A549 (cell line): Measurements from ENCODE around the gene LOXL3.

ENCODE experiments used
- CBX8 ChIP-seq: fragments of 200-600 bp; sonication (generic); IDR thresholded peaks from 2 replicates; pipeline ENCODE4 v1.6.1; 2016
- EP300 ChIP-seq, 2 experiments: fragments of >200 bp; sonication (Bioruptor Twin); formaldehyde crosslinking; IDR thresholded peaks; 2 replicates in 1 of 2; 3 replicates in 1 of 2; pipeline ENCODE4 v1.6.1; 2016 to 2017
- MAFK ChIP-seq: fragments of 450-650 bp; IDR thresholded peaks from 2 replicates; pipeline ENCODE4 v1.6.1; 2014; ENCODE audit not compliant: partially characterized antibody
- POLR2A ChIP-seq: IDR thresholded peaks from 2 replicates; pipeline ENCODE4 v1.6.1; 2012; ENCODE audit warnings: mild to moderate bottlenecking, low read length
- TF ChIP-seq, protein P1 (sequence below): fragments of >200 bp; sonication (Bioruptor Twin); formaldehyde crosslinking; IDR thresholded peaks from 3 replicates; pipeline ENCODE4 v1.5.1; 2016
- TF ChIP-seq, protein P2 (sequence below): IDR thresholded peaks from 2 replicates; pipeline ENCODE4 v1.6.1; 2012
- TF ChIP-seq, protein P3 (sequence below): fragments of 150-350 bp; IDR thresholded peaks from 2 replicates; pipeline ENCODE4 v1.6.1; 2014; ENCODE audit warnings: low read depth, mild to moderate bottlenecking, low read length
- TF ChIP-seq, protein P4 (sequence below): IDR thresholded peaks from 2 replicates; pipeline ENCODE4 v1.6.1; 2012; ENCODE audit warnings: low read depth, borderline replicate concordance

DNA sequence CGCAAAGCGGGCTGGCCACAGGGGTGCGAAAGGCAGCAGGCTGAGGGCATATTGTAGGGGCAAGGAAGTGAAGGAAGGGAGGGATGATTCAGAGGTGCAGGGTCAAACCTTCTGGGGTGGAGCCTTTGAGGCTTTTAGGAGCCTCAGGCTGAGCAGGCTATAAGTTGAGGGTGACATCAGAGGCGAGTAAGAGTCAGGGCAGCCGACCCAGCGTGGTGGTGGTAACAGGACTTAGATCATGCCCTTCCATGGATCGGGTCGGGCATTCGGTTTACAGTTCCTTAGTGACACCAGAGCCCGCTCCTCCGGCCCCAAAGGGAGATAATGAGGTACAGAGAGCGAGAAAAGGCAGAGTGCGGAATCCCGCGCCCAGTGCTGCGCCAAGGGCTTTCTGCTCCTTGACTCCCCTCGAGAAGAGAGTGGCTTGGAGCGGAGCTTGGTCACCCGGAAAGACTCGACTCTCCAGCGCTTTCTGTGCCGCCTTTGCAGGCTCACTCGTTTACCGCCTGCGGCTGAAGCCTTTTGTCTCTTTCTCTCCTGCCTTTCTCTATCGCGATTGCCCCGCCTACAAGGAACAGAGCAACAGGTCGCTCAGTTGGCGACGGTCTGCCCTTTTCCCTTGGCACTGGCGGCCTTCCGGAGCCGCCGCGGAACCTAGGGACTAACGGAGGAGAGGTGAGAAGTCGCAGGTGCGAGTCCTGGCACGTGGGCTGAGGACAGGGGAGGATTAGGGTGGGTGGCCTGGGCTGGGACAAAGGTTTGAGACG is 55.1 kb downstream of the LOXL3 start:
- TF ChIP-seq EP300 (IDR thresholded peaks at IDR 0.05) (no peak), POLR2A (no peak), CBX8 (no peak), MAFK (no peak)
- TF ChIP-seq, protein P1, sequence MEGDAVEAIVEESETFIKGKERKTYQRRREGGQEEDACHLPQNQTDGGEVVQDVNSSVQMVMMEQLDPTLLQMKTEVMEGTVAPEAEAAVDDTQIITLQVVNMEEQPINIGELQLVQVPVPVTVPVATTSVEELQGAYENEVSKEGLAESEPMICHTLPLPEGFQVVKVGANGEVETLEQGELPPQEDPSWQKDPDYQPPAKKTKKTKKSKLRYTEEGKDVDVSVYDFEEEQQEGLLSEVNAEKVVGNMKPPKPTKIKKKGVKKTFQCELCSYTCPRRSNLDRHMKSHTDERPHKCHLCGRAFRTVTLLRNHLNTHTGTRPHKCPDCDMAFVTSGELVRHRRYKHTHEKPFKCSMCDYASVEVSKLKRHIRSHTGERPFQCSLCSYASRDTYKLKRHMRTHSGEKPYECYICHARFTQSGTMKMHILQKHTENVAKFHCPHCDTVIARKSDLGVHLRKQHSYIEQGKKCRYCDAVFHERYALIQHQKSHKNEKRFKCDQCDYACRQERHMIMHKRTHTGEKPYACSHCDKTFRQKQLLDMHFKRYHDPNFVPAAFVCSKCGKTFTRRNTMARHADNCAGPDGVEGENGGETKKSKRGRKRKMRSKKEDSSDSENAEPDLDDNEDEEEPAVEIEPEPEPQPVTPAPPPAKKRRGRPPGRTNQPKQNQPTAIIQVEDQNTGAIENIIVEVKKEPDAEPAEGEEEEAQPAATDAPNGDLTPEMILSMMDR = no peak
- TF ChIP-seq, protein P2, sequence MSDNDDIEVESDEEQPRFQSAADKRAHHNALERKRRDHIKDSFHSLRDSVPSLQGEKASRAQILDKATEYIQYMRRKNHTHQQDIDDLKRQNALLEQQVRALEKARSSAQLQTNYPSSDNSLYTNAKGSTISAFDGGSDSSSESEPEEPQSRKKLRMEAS = 0 out of 2 replicates have a peak, but pooled peaks have one; percentile 7
- TF ChIP-seq, protein P3, sequence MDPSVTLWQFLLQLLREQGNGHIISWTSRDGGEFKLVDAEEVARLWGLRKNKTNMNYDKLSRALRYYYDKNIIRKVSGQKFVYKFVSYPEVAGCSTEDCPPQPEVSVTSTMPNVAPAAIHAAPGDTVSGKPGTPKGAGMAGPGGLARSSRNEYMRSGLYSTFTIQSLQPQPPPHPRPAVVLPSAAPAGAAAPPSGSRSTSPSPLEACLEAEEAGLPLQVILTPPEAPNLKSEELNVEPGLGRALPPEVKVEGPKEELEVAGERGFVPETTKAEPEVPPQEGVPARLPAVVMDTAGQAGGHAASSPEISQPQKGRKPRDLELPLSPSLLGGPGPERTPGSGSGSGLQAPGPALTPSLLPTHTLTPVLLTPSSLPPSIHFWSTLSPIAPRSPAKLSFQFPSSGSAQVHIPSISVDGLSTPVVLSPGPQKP = no peak
- TF ChIP-seq, protein P4, sequence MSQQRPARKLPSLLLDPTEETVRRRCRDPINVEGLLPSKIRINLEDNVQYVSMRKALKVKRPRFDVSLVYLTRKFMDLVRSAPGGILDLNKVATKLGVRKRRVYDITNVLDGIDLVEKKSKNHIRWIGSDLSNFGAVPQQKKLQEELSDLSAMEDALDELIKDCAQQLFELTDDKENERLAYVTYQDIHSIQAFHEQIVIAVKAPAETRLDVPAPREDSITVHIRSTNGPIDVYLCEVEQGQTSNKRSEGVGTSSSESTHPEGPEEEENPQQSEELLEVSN = no peak
